Activated B cell treated with CpG ODN at 0.5 μM for 24 hours (primary cell): Measurements from ENCODE around the gene HSD17B8. TPM values are rescaled to one million over a fixed set of nuclear protein-coding genes. Genes with fewer than 3 reads are reported as not detected.

Experiments used
- ATAC-seq: fragments of 200-7000 bp; cut with Tn5 transposase; one replicate; pipeline ENCODE4 v1.10.0; 2021; ENCODE audit warnings: low read depth, mild to moderate bottlenecking, moderate library complexity
- CTCF ChIA-PET: fragments of 350-600 bp; sonication (Branson Sonifier 250); formaldehyde crosslinking; loops from one replicate; lab custom pipeline; 2021; ENCODE audit warnings: antibody characterized with exemption; lab: Charles Lee
- POLR2A ChIA-PET: fragments of 350-600 bp; sonication (Branson Sonifier 250); formaldehyde crosslinking; loops from one replicate; lab custom pipeline; 2021; ENCODE audit warnings: antibody characterized with exemption; lab: Charles Lee
- DNase-seq: peaks from one replicate; pipeline ENCODE4 v3.0.0; 2022
- H3K27ac Mint-ChIP-seq: one replicate; pipeline ENCODE4 v1.8.0; 2020; ENCODE audit warnings: mixed read lengths
- H3K27me3 Mint-ChIP-seq: one replicate; pipeline ENCODE4 v1.8.0; 2021; ENCODE audit warnings: mixed read lengths
- H3K36me3 Mint-ChIP-seq: one replicate; pipeline ENCODE4 v1.8.0; 2021; ENCODE audit warnings: low read depth, mixed read lengths
- H3K4me1 Mint-ChIP-seq: one replicate; pipeline ENCODE4 v1.8.0; 2021; ENCODE audit warnings: mixed read lengths
- H3K4me3 Mint-ChIP-seq: one replicate; pipeline ENCODE4 v1.8.0; 2020; ENCODE audit warnings: mild to moderate bottlenecking, mixed read lengths
- H3K9me3 Mint-ChIP-seq: one replicate; pipeline ENCODE4 v1.8.0; 2020; ENCODE audit warnings: mixed read lengths
- CTCF ChIP-seq: fragments of 200-600 bp; IDR thresholded peaks from one replicate; pipeline ENCODE4 v1.8.0; 2022; ENCODE audit warnings: antibody characterized with exemption, mild to moderate bottlenecking
- intact Hi-C: fragments of 100-400 bp; cut with micrococcal nuclease; formaldehyde crosslinking; loops from one replicate; pipeline ENCODE4 v1.15.1; 2024
- total RNA-seq: library from RNA; stranded (reverse); gene quantifications from 2 replicates; pipeline ENCODE4 v1.2.3, GENCODE V29; 2022

The HSD17B8 gene
- total RNA-seq, 1 donor from 2014 or later, result 12.3 TPM

- DNase-seq (no peak), ATAC-seq (no peak)
- Mint-ChIP-seq H3K4me1 (peaks cover 13% of the 10 kb centered on the region), H3K27ac (peak overlapping the region; percentile 65), H3K36me3 (no peaks in the 10 kb centered on the region), H3K27me3 (peaks cover 3% of the 10 kb centered on the region), H3K4me3 (peak overlapping the region; percentile 92), H3K9me3 (no peaks in the 10 kb centered on the region)
- intact Hi-C loops, result loop anchor here (1.0 to 5.0 kb wide), 4 partner anchors 36 to 136 kb away; partner anchors contain the start of gene RGL2
- CTCF ChIA-PET, result interaction anchor here (0.6 to 2.7 kb wide), 9 partner anchors 10 to 185 kb away, joined by 3 to 21 read pairs (median 4); partner anchors contain the start of gene RING1
- TF ChIP-seq CTCF, result no peak
- POLR2A ChIA-PET, result interaction anchor here (0.6 to 1.9 kb wide), 5 partner anchors 14 to 189 kb away, joined by 3 to 14 read pairs (median 4); no protein-coding TSS in a partner anchor
Measured at GRCh38 chr6:33160728-33161344, 43.6 kb upstream of the HSD17B8 start.

- DNase-seq (peak; percentile 84), ATAC-seq (peak; percentile 98)
- peak; percentile 47 for TF ChIP-seq CTCF
- CTCF ChIA-PET, result interaction anchor here (0.6 to 2.7 kb wide), 12 partner anchors 11 to 184 kb away, joined by 3 to 21 read pairs (median 3); partner anchors contain the start of gene RING1
- Mint-ChIP-seq H3K9me3 (no peaks in the 10 kb centered on the region), H3K4me3 (peak overlapping the region; percentile 92), H3K27me3 (peaks cover 1% of the 10 kb centered on the region), H3K4me1 (peaks cover 13% of the 10 kb centered on the region), H3K27ac (peak overlapping the region; percentile 65), H3K36me3 (no peaks in the 10 kb centered on the region)
- intact Hi-C loops, result loop anchor here (1.0 to 5.0 kb wide), 4 partner anchors 36 to 136 kb away; partner anchors contain the start of gene RGL2
- POLR2A ChIA-PET, result interaction anchor here (0.5 to 1.9 kb wide), 9 partner anchors 15 to 323 kb away, joined by 3 to 14 read pairs (median 4); partner anchors contain the start of genes HSD17B8, RING1, RXRB and SLC39A7
Measured at GRCh38 chr6:33161354-33162331, 42.8 kb upstream of the HSD17B8 start.

GRCh38 chr6:33163540-33163939, 40.9 kb upstream of the HSD17B8 start:
- ChIA-PET CTCF (interaction anchor here (0.8 to 1.7 kb wide), 2 partner anchors 84 to 179 kb away, joined by 3 to 7 read pairs; no protein-coding TSS in a partner anchor), POLR2A (no interaction called here)
- H3K27me3 Mint-ChIP-seq, result no peaks in the 10 kb centered on the region
- H3K4me3 Mint-ChIP-seq, result no peak overlapping the region
- H3K27ac Mint-ChIP-seq, result no peak overlapping the region
- no peaks in the 10 kb centered on the region for H3K9me3 Mint-ChIP-seq
- peaks cover 13% of the 10 kb centered on the region for H3K4me1 Mint-ChIP-seq
- intact Hi-C loops, result loop anchor here (5.0 kb wide), 2 partner anchors 46 to 134 kb away; partner anchors contain the start of gene RGL2
- ATAC-seq, result no peak
- DNase-seq, result no peak
- no peak for TF ChIP-seq CTCF
- no peaks in the 10 kb centered on the region for H3K36me3 Mint-ChIP-seq

GRCh38 chr6:33164176-33164575, 40.3 kb upstream of the HSD17B8 start:
- no peaks in the 10 kb centered on the region for H3K36me3 Mint-ChIP-seq
- no peaks in the 10 kb centered on the region for H3K9me3 Mint-ChIP-seq
- H3K27ac Mint-ChIP-seq, result no peak overlapping the region
- CTCF ChIA-PET, result interaction anchor here (0.8 to 1.7 kb wide), 2 partner anchors 84 to 180 kb away, joined by 3 to 7 read pairs; no protein-coding TSS in a partner anchor
- no peak overlapping the region for H3K4me3 Mint-ChIP-seq
- POLR2A ChIA-PET, result no interaction called here
- no peak for ATAC-seq
- no peaks in the 10 kb centered on the region for H3K27me3 Mint-ChIP-seq
- H3K4me1 Mint-ChIP-seq, result peaks cover 13% of the 10 kb centered on the region
- no peak for DNase-seq
- intact Hi-C loops, result loop anchor here (5.0 kb wide), 2 partner anchors 47 to 133 kb away; partner anchors contain the start of gene RGL2
- no peak for TF ChIP-seq CTCF
